NCI-H345 treated with DMSO at 0.1 percent for 48 hours (cell line): ENCODE results near the gene NPHS2.
"Not testable (repeated sequence)": the region's sequence is repeated elsewhere in the genome, so short reads cannot be mapped to it uniquely, and the experiment has no call there.

Experiments used
- DNase-seq: peaks from one replicate; lab custom pipeline; 2025; ENCODE audit not compliant: unreplicated experiment; lab: John Stamatoyannopoulos, UW

Gene NPHS2

DNA sequence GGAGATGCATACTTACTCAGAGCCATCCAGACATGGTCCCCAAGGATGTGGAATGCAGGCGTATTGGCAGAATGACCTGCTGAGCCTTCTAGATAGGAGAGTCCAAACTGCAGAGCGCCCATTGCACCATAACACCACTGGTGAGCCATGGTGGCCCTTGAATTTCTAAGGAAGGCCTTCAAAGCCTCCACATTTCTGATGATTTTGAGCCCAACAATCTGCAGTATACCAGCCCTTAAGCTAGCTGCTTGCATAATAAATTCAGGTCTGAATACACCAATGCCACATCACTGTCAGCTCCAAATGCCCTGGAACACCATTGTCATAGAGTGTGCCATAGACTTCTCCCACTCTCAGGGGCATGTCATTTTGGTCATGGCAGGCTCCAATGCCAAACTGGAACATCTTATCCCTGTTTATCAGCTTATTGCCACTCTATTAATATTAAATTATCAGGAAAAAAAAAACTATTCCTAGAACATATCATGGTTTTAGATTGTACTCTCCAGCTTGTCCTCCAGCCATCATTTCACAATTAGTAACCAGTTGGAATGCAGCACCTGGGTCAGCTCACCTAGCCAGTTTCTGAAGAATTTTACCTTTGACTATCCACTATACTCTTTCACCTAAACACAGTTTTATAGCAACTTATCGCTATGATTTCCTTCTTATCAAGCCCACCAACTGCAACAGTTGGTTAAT lies 26.9 kb downstream of the NPHS2 start:
- DNase-seq: no peak

DNA sequence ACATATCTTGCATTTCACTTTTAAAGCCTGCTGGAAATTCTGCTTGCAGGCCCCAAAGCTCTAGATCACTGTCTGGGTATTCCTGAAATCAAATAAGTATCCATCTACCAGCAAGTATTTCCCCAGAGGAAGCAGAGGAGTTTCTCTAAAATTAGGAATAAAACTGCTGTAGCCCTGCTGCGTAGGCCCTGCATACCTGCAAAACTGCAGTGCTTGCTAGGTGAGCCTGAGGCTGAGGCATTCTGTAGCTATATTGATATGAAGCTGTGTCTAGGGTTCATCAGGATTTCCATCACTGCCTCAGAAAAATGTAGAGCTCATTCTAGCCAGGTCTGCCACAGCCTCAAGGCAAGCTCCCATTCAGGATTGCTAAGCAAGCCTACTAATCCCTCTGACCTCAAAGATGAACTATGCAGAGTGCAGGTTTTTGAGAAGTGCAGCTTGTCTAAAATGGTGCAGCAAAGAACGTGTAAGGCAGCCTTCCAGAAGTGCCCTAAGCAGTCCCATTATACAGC lies 28.7 kb downstream of the NPHS2 start:
- DNase-seq: no peak

DNA sequence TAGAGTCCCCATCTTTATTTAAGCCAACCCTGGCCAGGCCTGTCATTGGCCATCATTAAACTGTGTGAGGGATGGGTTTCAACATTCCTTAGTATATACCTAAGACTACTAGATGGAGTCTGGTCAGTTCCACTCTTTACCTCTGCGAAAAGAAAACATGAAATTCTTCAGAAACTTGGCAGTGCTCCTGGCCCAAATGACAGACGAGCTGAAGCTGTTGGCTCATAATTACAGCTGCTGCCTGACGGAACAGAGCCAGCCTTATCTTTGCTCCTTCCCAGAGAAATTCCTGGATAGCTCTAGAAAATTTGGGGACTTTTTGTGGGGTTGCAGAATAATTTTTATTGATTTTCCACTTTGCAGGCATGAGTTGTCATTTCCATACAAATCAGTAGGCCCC lies 30.4 kb downstream of the NPHS2 start:
- DNase-seq: no peak

DNA sequence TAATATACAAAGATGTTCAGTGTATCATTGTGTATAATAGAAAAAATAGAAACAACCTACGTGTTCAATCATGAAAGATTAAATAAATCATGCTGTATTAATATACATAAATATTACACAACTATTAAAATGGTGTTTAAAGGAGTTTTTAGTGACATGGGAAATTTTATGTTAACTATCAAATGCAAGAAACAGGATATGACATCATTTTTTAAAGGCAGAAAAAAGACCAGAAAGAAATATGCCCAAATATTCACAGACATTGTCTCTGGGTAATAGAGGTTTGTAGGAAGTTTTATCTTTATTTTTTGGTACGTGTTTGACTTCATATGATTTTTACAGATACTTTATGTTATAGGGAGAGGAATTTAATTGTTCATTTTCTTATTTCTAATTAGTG lies 34.0 kb downstream of the NPHS2 start:
- no peak for DNase-seq

DNA sequence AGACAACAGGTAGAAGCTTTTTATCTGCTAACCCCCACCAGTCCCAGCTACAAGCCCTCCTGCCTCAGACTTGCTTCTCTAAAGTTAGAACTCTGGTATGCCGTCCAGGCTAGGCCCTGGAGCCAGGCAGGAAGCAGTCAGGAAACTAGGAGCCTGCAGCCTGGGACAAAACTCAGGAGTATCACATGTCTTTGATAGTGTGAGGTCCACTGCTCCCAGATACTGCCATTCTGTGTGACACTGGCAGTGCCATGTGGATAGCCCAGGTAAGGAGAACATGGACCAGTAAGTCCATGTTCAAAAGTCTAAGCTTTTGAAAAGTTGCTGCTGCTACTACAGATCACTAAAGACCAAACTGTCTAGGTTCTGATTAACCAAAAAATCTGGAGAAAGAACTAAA lies 45.4 kb downstream of the NPHS2 start:
- DNase-seq: no peak

DNA sequence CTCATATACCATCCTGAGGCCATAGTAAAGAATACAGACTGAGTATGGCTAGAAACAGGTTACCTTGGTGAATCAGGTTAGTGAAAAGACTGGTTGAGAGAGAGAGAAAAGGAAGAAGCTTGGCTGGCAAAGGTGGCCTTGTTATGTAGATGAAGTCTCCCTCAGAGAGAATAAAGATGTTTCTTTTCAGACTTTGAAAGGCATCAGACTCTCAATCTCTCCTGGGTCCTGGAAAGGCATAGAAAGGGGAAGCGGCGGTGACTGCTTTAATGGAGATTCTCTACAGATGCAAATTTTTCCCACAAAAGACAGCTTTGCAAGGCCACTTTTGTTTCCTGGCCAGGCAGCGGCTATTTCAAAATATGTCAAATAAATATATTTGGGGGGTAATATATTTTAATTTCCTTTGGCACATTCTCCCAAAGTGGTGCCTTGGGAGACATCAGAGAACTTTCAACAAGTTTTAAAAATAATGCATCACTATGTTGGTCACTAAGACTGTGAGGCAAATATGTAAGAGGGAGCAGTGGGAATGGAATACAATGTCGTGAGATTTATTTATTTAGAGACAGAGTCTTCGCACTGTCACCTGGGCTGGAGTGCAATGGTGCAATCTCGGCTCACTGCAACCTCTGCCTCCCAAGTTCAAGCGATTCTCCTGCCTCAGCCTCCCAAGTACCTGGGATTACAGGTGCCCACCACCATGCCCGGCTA lies 46.1 kb downstream of the NPHS2 start:
- no peak for DNase-seq

DNA sequence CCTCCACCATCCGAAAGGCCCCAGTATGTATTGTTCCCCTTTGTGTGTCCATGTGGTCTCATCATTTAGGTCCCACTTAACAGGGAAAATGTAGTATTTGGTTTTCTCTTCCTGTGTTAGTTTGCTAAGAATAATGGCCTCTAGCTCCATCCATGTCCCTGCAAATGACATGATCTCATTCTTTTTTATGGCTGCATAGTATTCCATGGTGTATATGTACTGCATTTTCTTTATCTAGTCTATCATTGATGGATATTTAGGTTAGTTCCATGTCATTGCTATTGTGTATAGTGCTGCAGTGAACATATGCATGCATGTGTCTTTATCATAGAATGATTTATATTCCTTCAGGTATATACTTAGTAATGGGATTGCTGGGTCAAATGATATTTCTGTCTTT lies 57.2 kb downstream of the NPHS2 start:
- not testable (repeated sequence) for DNase-seq

DNA sequence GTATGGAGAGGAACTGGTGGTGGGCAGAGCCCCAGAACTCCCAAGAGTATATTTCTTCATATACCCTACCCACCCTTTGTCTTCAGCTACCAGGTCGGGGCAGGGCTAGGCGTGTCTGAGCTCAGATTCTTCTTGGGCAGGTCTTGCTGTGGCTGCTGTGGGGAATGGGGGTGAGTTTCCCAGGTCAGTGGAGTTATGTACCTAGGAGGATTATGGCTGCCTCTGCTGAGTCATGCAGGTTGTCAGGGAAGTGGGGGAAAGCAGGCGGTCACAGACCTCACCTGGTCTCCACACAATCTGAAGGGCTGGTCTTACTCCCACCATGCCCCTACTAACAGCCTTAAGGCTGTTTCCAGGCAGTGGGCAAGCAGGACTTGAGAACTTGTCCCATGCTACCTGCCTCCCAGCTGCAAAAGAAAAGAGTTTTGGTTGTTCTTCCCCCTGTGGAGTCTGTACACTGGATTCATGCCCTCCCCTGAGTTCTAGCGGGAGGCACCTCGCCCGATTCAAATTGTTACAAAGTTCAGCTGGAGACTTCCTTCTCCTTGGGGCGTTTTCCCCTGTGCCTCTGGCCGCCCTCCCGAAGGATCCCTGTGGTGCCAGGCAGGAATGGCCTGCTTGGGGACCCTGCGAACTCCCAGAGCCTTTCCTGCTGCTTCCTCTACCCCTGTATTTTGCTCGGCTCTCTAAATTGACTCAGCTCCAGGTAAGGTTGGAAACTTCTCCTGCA lies 58.6 kb downstream of the NPHS2 start:
- no peak for DNase-seq

DNA sequence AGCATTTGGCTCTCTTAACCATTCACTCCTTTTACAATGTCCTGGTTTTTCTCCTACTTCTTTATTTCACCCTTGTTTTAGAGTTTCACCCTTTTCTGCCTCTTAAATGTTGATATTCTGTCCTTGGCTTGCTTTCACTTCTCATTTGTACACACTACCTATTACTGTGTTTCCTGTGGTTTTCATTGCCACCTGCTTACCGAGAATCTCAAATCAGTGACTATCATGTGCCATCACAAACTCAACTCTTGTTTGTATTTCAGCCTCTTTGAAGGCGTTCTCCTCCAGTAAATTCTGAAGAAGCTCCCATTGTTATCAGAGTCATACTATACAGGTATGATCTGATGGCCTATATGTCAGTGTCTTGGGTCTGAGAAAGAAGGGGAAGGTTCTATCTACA lies 65.7 kb downstream of the NPHS2 start:
- no peak for DNase-seq

DNA sequence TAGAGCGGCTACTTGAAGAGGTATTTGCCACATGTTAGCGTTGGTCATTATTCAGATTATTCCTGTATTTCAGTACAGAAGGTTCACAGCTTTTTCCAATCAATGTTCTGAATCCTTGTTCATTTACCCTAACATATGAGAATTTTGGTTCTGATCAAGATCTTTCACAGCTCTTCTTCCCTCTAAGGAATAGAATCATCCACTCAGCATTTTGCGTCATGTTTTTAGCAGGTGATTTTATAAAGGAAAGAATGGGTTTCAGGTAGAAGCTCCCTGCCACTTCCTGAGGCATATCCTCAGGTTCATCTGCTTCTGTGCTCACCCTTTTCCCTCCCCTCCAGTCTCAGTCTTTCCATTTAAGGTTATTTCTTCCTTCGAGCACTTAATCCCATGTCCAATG lies 66.4 kb downstream of the NPHS2 start:
- DNase-seq: no peak

DNA sequence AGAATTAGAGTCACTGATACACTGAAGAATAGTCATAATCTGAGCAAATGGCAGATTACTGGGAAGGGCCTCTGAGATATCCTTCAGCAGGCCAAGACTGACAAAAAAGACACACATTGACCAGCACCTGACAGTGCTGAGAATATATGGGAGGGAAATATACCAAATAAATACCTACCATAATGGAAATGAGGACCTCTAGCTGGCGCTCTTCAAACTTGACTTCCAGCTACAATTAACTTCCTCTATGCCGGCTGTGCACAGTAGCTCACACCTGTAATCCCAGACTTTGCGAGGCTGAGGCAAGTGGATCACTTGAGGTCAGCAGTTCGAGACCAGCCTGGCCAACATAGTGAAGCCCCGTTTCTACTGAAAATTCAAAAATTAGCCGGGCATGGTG lies 69.5 kb downstream of the NPHS2 start:
- DNase-seq: no peak
